ENCODE data around the gene GSTA1.
"Not testable (repeated sequence)": the region's sequence is repeated elsewhere in the genome, so short reads cannot be mapped to it uniquely, and the experiment has no call there.

Gene GSTA1

DNA sequence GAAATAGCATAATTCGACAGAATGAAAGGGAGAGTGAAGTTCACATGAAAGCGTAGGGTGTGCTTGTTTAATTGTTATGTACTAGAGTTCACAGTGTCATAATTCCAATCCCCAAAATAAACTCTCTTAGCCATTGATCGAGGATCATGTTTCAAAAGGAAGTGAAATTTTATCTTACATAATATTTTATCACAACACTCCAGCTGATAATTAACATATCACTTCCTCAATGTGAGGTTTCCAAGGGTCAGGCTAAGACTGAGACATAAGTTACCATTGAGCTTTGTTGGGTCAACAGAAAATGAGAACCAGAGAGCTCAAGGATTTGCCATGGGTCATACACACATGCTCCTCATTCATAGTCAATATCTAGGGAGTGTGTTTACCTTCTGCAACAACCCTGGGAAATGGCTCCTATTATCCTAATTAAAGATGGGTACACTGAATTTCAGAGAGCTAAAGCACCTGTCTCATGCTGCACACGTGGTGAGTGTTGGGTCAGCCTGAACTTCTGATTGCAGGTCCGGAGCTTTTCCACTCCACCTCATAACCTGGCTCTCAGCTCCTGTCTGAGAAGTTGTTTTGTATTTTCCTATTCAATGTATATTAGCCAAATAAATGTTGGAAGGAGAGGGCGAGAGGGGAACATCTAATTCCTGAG lies 43.4 kb downstream of the GSTA1 start:
- Histone ChIP-seq H3K36me3 (no peaks in the 10 kb centered on the region), H3K9me3 (ENCODE audit: severe bottlenecking) (no peaks in the 10 kb centered on the region), H3K4me3 (ENCODE audit: low read depth, low read length) (no peak overlapping the region), H3K27me3 (ENCODE audit: insufficient read depth, low read depth, severe bottlenecking) (no peaks in the 10 kb centered on the region), H3K27ac (no peak overlapping the region)
- no peak for DNase-seq
- TF ChIP-seq, protein P1, sequence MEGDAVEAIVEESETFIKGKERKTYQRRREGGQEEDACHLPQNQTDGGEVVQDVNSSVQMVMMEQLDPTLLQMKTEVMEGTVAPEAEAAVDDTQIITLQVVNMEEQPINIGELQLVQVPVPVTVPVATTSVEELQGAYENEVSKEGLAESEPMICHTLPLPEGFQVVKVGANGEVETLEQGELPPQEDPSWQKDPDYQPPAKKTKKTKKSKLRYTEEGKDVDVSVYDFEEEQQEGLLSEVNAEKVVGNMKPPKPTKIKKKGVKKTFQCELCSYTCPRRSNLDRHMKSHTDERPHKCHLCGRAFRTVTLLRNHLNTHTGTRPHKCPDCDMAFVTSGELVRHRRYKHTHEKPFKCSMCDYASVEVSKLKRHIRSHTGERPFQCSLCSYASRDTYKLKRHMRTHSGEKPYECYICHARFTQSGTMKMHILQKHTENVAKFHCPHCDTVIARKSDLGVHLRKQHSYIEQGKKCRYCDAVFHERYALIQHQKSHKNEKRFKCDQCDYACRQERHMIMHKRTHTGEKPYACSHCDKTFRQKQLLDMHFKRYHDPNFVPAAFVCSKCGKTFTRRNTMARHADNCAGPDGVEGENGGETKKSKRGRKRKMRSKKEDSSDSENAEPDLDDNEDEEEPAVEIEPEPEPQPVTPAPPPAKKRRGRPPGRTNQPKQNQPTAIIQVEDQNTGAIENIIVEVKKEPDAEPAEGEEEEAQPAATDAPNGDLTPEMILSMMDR (IDR thresholded peaks at IDR 0.05; ENCODE audit: low read depth, low read length), result no peak

DNA sequence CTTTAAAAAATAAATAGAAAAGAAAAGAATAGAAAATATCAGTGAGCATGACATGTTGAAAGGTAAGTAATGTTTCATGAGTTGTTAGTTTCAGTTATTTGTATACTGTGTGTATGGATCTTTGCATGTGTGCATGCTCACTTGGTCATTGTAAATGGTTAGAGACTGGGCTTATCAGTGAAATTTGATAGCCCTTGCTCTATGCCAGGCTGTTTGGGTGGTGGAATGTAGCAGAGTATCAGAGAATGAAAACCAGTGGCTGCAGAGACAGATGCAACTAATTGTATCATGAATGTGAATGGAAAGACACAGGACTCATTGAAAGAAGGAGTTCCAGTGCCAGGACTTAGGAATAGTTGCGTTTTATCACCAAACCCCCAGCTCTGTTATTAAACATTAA lies 44.5 kb downstream of the GSTA1 start:
- Histone ChIP-seq H3K27me3 (ENCODE audit: insufficient read depth, low read depth, severe bottlenecking) (no peaks in the 10 kb centered on the region), H3K9me3 (ENCODE audit: severe bottlenecking) (no peaks in the 10 kb centered on the region), H3K4me3 (ENCODE audit: low read depth, low read length) (no peak overlapping the region), H3K27ac (no peak overlapping the region), H3K36me3 (no peaks in the 10 kb centered on the region)
- TF ChIP-seq, protein P1 (IDR thresholded peaks at IDR 0.05; ENCODE audit: low read depth, low read length), result no peak
- DNase-seq, result no peak

DNA sequence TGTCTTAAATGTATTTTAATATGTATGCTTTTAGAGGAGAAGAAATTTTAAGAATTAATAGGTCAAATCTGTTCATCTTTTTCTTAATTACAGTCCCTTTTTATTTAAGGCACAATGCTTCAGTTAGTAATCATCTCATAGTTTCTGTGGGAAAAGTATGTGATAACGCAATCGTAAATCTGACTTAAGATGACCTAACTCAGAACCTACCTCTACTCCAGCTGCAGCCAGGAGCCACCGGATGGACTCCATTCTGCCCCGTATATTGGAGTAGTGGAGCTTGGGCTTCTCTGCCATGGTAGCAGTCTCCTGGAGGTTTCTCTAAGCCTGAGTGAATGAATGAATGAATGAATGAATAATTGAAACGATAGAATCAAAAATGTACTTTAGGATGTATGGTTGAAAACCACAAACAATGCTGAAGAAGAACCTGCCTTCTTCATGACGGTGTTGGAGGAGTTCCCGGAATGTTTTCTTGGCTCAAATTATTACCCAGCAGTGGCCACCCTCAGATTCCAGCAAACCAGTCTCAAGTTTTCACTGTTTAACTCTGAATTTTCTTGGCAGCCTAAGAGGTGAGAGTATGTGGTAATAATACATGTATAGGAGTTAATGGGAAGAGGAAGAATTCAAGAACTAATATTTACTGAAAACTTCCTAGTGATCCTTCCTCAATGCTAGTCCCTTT lies 45.8 kb downstream of the GSTA1 start:
- not testable (repeated sequence) for H3K27me3 ChIP-seq (ENCODE audit: insufficient read depth, low read depth, severe bottlenecking); DNase-seq; H3K9me3 ChIP-seq (ENCODE audit: severe bottlenecking); H3K36me3 ChIP-seq; H3K27ac ChIP-seq; H3K4me3 ChIP-seq (ENCODE audit: low read depth, low read length)

DNA sequence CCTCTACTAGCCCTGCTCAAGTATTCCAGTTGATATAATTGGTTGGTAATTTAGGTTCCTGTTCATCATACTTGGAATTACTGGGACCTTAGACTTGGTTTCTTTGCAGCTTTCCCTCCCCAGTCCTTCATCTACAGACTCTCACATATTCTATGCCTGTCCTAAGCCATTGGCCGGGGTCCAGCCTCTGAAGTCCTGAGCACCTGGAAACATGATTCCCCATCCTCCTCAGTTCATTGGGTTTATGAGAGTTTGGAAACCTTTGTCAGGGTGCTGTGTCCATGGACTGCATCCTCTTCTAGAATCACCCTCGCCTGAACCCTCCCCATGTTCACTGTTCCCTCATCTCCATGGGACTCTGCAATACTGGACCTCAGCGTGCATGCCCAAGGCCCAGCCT lies 49.2 kb downstream of the GSTA1 start:
- TF ChIP-seq, protein P1 (IDR thresholded peaks at IDR 0.05; ENCODE audit: low read depth, low read length), result no peak
- DNase-seq, result no peak

DNA sequence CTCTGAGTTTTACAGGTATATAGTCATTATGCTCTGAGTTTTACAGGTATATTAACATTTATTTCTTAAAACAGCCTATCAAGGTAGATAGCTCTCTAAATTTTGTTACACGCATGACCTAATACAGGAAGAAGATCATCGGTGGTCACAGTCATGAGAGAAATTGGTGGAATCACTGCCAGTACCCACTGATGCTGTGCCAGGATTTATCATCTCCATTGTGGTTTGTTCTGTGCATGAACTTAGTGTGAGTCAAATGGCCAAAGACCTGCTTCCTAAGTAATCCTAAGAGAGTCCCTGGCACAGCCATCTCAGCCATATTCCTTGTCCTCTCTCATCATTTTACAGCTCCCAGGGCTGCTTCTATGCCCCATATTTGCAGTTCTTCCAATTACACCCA lies 50.5 kb downstream of the GSTA1 start:
- DNase-seq; H3K36me3 ChIP-seq; H3K27ac ChIP-seq; H3K27me3 ChIP-seq (ENCODE audit: insufficient read depth, low read depth, severe bottlenecking); H3K4me3 ChIP-seq (ENCODE audit: low read depth, low read length): not testable (repeated sequence)
- H3K9me3 ChIP-seq (ENCODE audit: severe bottlenecking), result peaks cover 17% of the 10 kb centered on the region

More for the DNA sequence above, 49.2 kb downstream of the GSTA1 start:
- Histone ChIP-seq H3K27ac (no peak overlapping the region), H3K27me3 (ENCODE audit: insufficient read depth, low read depth, severe bottlenecking) (no peaks in the 10 kb centered on the region), H3K9me3 (ENCODE audit: severe bottlenecking) (peaks cover 17% of the 10 kb centered on the region), H3K36me3 (no peaks in the 10 kb centered on the region), H3K4me3 (ENCODE audit: low read depth, low read length) (no peak overlapping the region)

DNA sequence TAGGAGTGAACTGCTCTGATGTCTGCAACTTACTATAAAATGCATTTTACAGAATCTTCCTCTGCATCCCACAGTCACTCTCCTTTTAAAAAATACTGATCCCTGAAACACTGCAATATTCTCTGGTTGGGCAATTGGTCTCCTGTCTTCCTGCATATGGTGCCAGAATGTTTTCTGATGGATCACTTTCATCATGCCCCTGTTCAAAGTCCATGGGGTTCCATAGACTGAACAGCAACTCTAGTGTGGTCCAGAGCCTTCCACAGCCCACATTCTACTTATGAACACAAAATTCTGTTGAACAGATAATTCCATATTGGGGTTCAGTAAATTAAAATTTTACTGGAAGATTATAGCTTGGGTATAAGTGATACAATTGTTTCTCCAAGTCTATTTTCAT lies 51.3 kb downstream of the GSTA1 start:
- Histone ChIP-seq H3K27ac (no peak overlapping the region), H3K9me3 (ENCODE audit: severe bottlenecking) (peaks cover 17% of the 10 kb centered on the region), H3K36me3 (no peaks in the 10 kb centered on the region), H3K27me3 (ENCODE audit: insufficient read depth, low read depth, severe bottlenecking) (no peaks in the 10 kb centered on the region), H3K4me3 (ENCODE audit: low read depth, low read length) (no peak overlapping the region)
- no peak for DNase-seq
- TF ChIP-seq, protein P1 (IDR thresholded peaks at IDR 0.05; ENCODE audit: low read depth, low read length), result no peak

Data from WERI-Rb-1 (cell line).